Measurements from ENCODE around the gene PARP8. TPM values are rescaled to one million over a fixed set of nuclear protein-coding genes. Genes with fewer than 3 reads are reported as not detected.
"Not testable (repeated sequence)": the region's sequence is repeated elsewhere in the genome, so short reads cannot be mapped to it uniquely, and the experiment has no call there.

PARP8 gene
- total RNA-seq, 3 donors from 2014 or later (not counting 1 experiment from before 2014, with no cell fraction given) = 359 to 395 (median 372) TPM

GRCh38 chr5:50672663-50673062 lies 6.2 kb downstream of the PARP8 start:
- Histone ChIP-seq H3K4me3 (ENCODE audit: low read length) (no peak overlapping the region), H3K4me1 (ENCODE audit: control insufficient read depth, insufficient read depth, low read length) (peaks cover 23% of the 10 kb centered on the region), H3K27ac (ENCODE audit: low read length) (peak overlapping the region; percentile 20), H3K27me3 (ENCODE audit: control insufficient read depth, insufficient read depth, low read length) (no peaks in the 10 kb centered on the region), H3K9me3 (ENCODE audit: control insufficient read depth, insufficient read depth, low read length) (no peaks in the 10 kb centered on the region), H3K36me3 (ENCODE audit: control insufficient read depth, insufficient read depth, low read length) (peaks cover 13% of the 10 kb centered on the region)
- intact Hi-C loops (cut with micrococcal nuclease) = no loop called here
- Mint-ChIP-seq H3K36me3 (peaks cover 8% of the 10 kb centered on the region), H3K4me1 (peaks cover 71 to 89% of the 10 kb centered on the region in 2 donors), H3K9me3 (no peaks in the 10 kb centered on the region), H3K27me3 (ENCODE audit: low read depth in 2 of 2) (no peaks in the 10 kb centered on the region), H3K27ac (peak overlapping the region; percentile 84), H3K4me3 (peak overlapping the region; percentile 53)
- no peak for TF ChIP-seq CTCF (IDR thresholded peaks at IDR 0.05)
- ATAC-seq = no peak
- no peak for DNase-seq
- WGBS (ENCODE audit: insufficient coverage) = 100% methylated on average over 1 of the region's 2 CpGs

DNA sequence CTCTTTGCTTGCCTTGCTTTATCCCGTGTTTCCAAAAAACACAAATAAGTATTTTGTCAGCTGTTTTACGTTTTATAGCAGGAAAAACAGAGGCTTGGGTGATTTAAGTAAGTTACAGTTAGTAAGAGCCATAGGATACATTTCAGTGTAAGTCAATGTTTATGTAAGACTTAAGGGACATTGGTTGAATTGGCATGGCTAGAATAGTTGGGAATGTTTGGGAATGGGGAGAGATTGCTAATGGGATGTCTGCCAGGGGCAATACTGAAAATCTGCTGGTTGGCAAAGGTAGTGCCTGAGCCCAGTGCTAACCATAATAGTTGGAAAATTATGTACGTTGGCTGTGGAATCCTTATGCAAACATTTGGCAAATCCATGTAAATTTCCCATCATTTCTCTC lies 7.0 kb downstream of the PARP8 start:
- H3K27me3 ChIP-seq (ENCODE audit: control insufficient read depth, insufficient read depth, low read length); intact Hi-C loops (cut with micrococcal nuclease); H3K4me3 ChIP-seq (ENCODE audit: low read length); H3K9me3 Mint-ChIP-seq; H3K27me3 Mint-ChIP-seq (ENCODE audit: low read depth in 2 of 2); H3K9me3 ChIP-seq (ENCODE audit: control insufficient read depth, insufficient read depth, low read length); H3K4me3 Mint-ChIP-seq; ATAC-seq; DNase-seq; H3K36me3 Mint-ChIP-seq; H3K27ac ChIP-seq (ENCODE audit: low read length): not testable (repeated sequence)
- WGBS (ENCODE audit: insufficient coverage) = 99% methylated on average over 3 of the region's 3 CpGs
- Mint-ChIP-seq H3K27ac (peak overlapping the region; percentile 84), H3K4me1 (peaks cover 69 to 86% of the 10 kb centered on the region in 2 donors)
- peaks cover 13% of the 10 kb centered on the region for H3K36me3 ChIP-seq (ENCODE audit: control insufficient read depth, insufficient read depth, low read length)
- H3K4me1 ChIP-seq (ENCODE audit: control insufficient read depth, insufficient read depth, low read length) = peaks cover 23% of the 10 kb centered on the region

GRCh38 chr5:50675385-50675784 lies 8.9 kb downstream of the PARP8 start:
- no peak for DNase-seq
- H3K4me3 Mint-ChIP-seq = no peak overlapping the region

DNA sequence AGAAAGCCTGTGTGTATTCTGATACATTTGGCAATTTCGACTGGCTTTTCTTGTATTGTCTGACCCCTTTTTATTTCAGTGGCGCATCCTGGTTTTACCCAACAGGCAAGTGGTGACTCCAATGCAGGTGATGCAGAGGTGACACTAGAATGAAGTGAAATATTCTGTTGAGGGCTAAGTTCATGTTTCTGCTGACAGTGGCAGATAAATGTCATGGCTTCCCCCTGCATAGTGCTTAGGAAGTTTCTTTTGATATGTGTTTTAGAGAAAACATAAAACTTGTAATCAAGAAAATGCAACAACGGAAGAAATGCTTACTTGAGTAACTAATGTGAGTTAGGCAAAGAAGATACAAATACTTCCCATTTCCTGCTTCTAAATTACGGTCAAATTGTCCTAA lies 13.1 kb downstream of the PARP8 start:
- H3K27me3 ChIP-seq (ENCODE audit: control insufficient read depth, insufficient read depth, low read length); H3K27me3 Mint-ChIP-seq (ENCODE audit: low read depth in 2 of 2); H3K9me3 ChIP-seq (ENCODE audit: control insufficient read depth, insufficient read depth, low read length); H3K4me1 ChIP-seq (ENCODE audit: control insufficient read depth, insufficient read depth, low read length); intact Hi-C loops (cut with micrococcal nuclease); ATAC-seq; H3K27ac ChIP-seq (ENCODE audit: low read length); H3K9me3 Mint-ChIP-seq; H3K4me3 ChIP-seq (ENCODE audit: low read length); H3K36me3 ChIP-seq (ENCODE audit: control insufficient read depth, insufficient read depth, low read length); DNase-seq; H3K36me3 Mint-ChIP-seq: not testable (repeated sequence)
- peak overlapping the region; percentile 79 for H3K4me3 Mint-ChIP-seq
- H3K27ac Mint-ChIP-seq = peak overlapping the region; percentile 84 to 87
- peaks cover 70 to 86% of the 10 kb centered on the region in 2 donors for H3K4me1 Mint-ChIP-seq
- 87% methylated on average over 2 of the region's 4 CpGs for WGBS (ENCODE audit: insufficient coverage)

More at GRCh38 chr5:50675385-50675784, 8.9 kb downstream of the PARP8 start:
- H3K27me3 ChIP-seq (ENCODE audit: control insufficient read depth, insufficient read depth, low read length) = no peaks in the 10 kb centered on the region
- 96% methylated on average over 15 of the region's 15 CpGs for WGBS (ENCODE audit: insufficient coverage)
- no peak for ATAC-seq
- Mint-ChIP-seq H3K27me3 (ENCODE audit: low read depth in 2 of 2) (no peaks in the 10 kb centered on the region), H3K36me3 (no peaks in the 10 kb centered on the region), H3K9me3 (no peaks in the 10 kb centered on the region), H3K4me1 (peaks cover 78 to 89% of the 10 kb centered on the region in 2 donors), H3K27ac (peak overlapping the region in 1 of 2 donors; percentile 84)
- H3K27ac ChIP-seq (ENCODE audit: low read length) = no peak overlapping the region
- peaks cover 9% of the 10 kb centered on the region for H3K36me3 ChIP-seq (ENCODE audit: control insufficient read depth, insufficient read depth, low read length)
- no peaks in the 10 kb centered on the region for H3K9me3 ChIP-seq (ENCODE audit: control insufficient read depth, insufficient read depth, low read length)
- intact Hi-C loops (cut with micrococcal nuclease) = no loop called here
- TF ChIP-seq CTCF (IDR thresholded peaks at IDR 0.05) = no peak
- no peak overlapping the region for H3K4me3 ChIP-seq (ENCODE audit: low read length)
- peaks cover 23% of the 10 kb centered on the region for H3K4me1 ChIP-seq (ENCODE audit: control insufficient read depth, insufficient read depth, low read length)

Data from natural killer cell (primary cell).